ENCODE measurements around the gene MAP4K2. TPM values are rescaled to one million over a fixed set of nuclear protein-coding genes. Genes with fewer than 3 reads are reported as not detected.
A peak's percentile ranks its signal among the peaks of the same experiment; 100 is the strongest.

Gene MAP4K2
- total and polyA plus RNA-seq, 2 experiments from 2014 or later = 9.9 to 42.6 TPM

- no peaks in the 10 kb centered on the region for H3K27me3 ChIP-seq (ENCODE audit: insufficient read depth)
- DNase-seq (ENCODE audit: low spot score) = peak; percentile 67
- Mint-ChIP-seq H3K27me3 (ENCODE audit: insufficient read depth, low read depth, poor library complexity) (peaks cover 13% of the 10 kb centered on the region), H3K9me3 (no peaks in the 10 kb centered on the region), H3K4me1 (peaks cover 24% of the 10 kb centered on the region), H3K27ac (no peak overlapping the region), H3K36me3 (ENCODE audit: low read depth) (no peaks in the 10 kb centered on the region; the same call in 2 of the 3 replicates), H3K4me3 (no peak overlapping the region)
- peak; percentile 28 for ATAC-seq
- H2AFZ ChIP-seq = no peak overlapping the region
- no peaks in the 10 kb centered on the region for H3K9me2 ChIP-seq (ENCODE audit: insufficient read depth)
- H3K4me2 ChIP-seq = peak overlapping the region; percentile 51; the same call in 1 of the 2 replicates
- peaks cover 9% of the 10 kb centered on the region for H3K4me1 ChIP-seq (ENCODE audit: insufficient read depth)
- no peak overlapping the region for H3K27ac ChIP-seq (ENCODE audit: low read depth)
- H3K36me3 ChIP-seq (ENCODE audit: insufficient read depth) = no peaks in the 10 kb centered on the region
- no peaks in the 10 kb centered on the region for H4K20me1 ChIP-seq (replicated peaks; ENCODE audit: insufficient read depth)
- H3F3A ChIP-seq (replicated peaks; ENCODE audit: low read depth) = no peaks in the 10 kb centered on the region
- H3K4me3 ChIP-seq = no peak overlapping the region
- H3K79me2 ChIP-seq (replicated peaks; ENCODE audit: insufficient read depth) = no peaks in the 10 kb centered on the region
- TF ChIP-seq EZH2 (IDR thresholded peaks at IDR 0.05; ENCODE audit: low read depth, unreplicated experiment) (no peak), JUNB (IDR thresholded peaks at IDR 0.05; ENCODE audit: unreplicated experiment) (no peak), ZNF331 (CRISPR knock-in tag; IDR thresholded peaks at IDR 0.05; ENCODE audit: low read depth) (no peak), CTCF (conservative IDR thresholded peaks at IDR 0.05; ENCODE audit: low read depth in 2 of 2) (peak in 1 of 2 experiments; percentile 22; a peak in 1 of 4 replicates), NANOG (IDR thresholded peaks at IDR 0.05; ENCODE audit: borderline replicate concordance) (no peak), ETS1 (IDR thresholded peaks at IDR 0.05) (no peak)
These were observed 48.1 kb upstream of the MAP4K2 start for GRCh38 chr11:64850979-64851567.

GRCh38 chr11:64849598-64850356, 46.8 kb upstream of the MAP4K2 start:
- no peaks in the 10 kb centered on the region for H4K20me1 ChIP-seq (replicated peaks; ENCODE audit: insufficient read depth)
- DNase-seq (ENCODE audit: low spot score) = no peak
- H3K36me3 ChIP-seq (ENCODE audit: insufficient read depth) = no peaks in the 10 kb centered on the region
- peaks cover 9% of the 10 kb centered on the region for H3K4me1 ChIP-seq (ENCODE audit: insufficient read depth)
- peaks cover 15% of the 10 kb centered on the region for H3K27me3 Mint-ChIP-seq (ENCODE audit: insufficient read depth, low read depth, poor library complexity)
- H2AFZ ChIP-seq = no peak overlapping the region
- no peaks in the 10 kb centered on the region for H3K36me3 Mint-ChIP-seq (ENCODE audit: low read depth)
- no peaks in the 10 kb centered on the region for H3K27me3 ChIP-seq (ENCODE audit: insufficient read depth)
- H3K27ac Mint-ChIP-seq = no peak overlapping the region
- peaks cover 21% of the 10 kb centered on the region for H3K4me1 Mint-ChIP-seq
- no peak overlapping the region for H3K4me3 ChIP-seq
- H3F3A ChIP-seq (replicated peaks; ENCODE audit: low read depth) = no peaks in the 10 kb centered on the region
- no peak for ATAC-seq
- no peak overlapping the region for H3K4me2 ChIP-seq
- no peak overlapping the region for H3K27ac ChIP-seq (ENCODE audit: low read depth)
- H3K79me2 ChIP-seq (replicated peaks; ENCODE audit: insufficient read depth) = no peaks in the 10 kb centered on the region
- H3K9me2 ChIP-seq (ENCODE audit: insufficient read depth) = no peaks in the 10 kb centered on the region
- no peak overlapping the region for H3K4me3 Mint-ChIP-seq
- H3K9me3 Mint-ChIP-seq = no peaks in the 10 kb centered on the region
- TF ChIP-seq ETS1 (IDR thresholded peaks at IDR 0.05) = no peak
- no peak for TF ChIP-seq CREB1 (CRISPR knock-in tag; IDR thresholded peaks at IDR 0.05; ENCODE audit: low read depth)
- no peak for TF ChIP-seq ZNF114 (CRISPR knock-in tag; IDR thresholded peaks at IDR 0.05)
- TF ChIP-seq CTCF (conservative IDR thresholded peaks at IDR 0.05; ENCODE audit: low read depth in 2 of 2) = no peak
- no peak for TF ChIP-seq ZNF331 (CRISPR knock-in tag; IDR thresholded peaks at IDR 0.05; ENCODE audit: low read depth)
- no peak for TF ChIP-seq NANOG (IDR thresholded peaks at IDR 0.05; ENCODE audit: borderline replicate concordance)
- TF ChIP-seq POLR2AphosphoS5 (IDR thresholded peaks at IDR 0.05; ENCODE audit: low read depth) = no peak
- TF ChIP-seq REST (IDR thresholded peaks at IDR 0.05; ENCODE audit: unreplicated experiment) = no peak
- no peak for TF ChIP-seq JUNB (IDR thresholded peaks at IDR 0.05; ENCODE audit: unreplicated experiment)
- TF ChIP-seq STAT1 (IDR thresholded peaks at IDR 0.05; ENCODE audit: unreplicated experiment) = no peak
